CD4-positive, alpha-beta T cell treated with Interleukin-2 at 100 ng/mL for 4 hours (primary cell): ENCODE results near the gene KRT73.

Experiments used
- DNase-seq: peaks from one replicate; pipeline ENCODE4 v3.0.0-alpha.2; 2020; ENCODE audit warnings: low spot score

Gene KRT73

DNA sequence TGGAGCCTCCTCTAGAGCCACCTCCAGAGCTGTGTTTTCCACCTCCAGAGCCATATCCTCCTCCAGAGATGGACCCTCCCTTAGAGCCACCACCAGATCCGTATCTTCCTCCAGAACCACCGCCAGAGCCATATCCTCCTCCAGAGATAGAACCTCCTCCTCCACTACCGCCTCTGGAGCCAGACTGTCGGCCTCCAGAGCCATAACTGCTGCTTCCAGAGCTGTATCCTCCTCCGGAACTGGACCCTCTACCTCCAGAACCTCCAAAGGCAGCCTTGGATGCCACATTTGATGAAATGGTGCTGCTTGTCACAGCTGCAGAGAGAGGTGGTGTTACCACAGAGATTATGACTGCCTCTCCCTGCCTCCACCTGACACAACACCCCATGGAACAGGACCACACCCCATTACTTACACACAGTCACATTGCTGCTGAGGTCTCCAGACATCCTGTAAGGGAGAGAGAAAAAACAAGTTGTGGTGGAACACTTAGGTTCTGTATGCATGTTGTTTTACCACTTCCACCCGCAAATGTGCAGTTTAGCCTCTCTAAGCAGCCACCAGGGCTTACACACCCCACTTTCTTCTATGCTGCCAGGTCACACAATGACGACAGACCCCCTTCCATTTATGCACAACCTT is 26.9 kb upstream of the KRT73 start:
- peak; percentile 48 for DNase-seq

DNA sequence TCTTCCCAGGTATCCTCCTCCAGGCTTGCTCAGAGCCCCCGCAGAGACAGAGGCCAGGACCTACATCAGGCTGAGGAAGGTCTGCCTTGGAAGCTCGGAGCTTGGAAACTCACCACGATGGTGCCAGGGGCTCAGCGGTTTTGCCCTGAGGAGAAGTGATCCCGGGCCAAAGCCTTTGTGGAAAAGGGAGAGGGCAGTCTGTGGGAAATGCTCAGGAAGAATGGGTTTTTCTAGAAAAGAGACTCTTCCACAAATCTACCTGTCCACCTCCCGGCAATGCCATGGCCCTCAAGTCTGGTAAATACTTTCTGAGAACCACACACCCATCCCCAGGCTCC is 25.7 kb upstream of the KRT73 start:
- no peak for DNase-seq

DNA sequence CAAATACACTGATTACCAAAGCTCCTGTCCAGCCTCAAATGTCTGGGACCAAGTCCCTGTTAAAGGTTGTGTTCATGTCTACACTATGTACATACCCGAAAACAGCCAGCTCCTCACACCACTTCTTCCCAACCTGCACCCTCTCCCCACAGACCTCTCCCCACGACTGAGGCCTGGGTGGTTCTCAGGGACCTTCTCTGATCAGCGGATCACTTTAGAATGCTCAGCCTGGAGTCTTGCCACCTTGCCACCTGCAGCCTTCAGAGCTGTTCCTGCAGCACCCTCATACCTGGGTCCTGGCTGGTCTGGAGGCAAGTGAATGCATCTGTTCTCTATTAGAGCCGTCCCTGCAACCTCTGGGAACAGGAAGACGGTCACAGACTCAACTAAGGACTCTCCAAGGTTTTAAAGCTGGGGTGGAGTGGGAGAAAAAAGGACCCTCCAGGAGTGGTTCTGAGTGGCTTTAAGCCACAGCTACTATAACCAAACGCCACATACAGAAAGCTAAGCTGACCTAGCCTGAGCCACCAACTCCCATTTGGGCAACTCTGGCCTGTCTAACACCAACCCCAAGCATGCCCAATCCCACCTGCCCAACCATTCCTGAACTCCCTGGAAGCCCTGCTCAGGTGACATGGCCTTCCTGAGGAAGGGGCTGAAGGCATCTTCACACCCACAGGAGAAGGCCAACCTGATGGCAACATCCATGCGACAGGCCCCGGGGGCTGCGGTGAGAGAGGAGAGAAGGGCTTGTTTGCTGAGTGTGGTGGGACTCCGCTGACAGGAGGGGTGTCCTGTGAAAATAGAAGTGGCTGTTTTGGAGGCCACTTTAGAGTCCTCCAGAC is 25.1 kb upstream of the KRT73 start:
- DNase-seq, result no peak

DNA sequence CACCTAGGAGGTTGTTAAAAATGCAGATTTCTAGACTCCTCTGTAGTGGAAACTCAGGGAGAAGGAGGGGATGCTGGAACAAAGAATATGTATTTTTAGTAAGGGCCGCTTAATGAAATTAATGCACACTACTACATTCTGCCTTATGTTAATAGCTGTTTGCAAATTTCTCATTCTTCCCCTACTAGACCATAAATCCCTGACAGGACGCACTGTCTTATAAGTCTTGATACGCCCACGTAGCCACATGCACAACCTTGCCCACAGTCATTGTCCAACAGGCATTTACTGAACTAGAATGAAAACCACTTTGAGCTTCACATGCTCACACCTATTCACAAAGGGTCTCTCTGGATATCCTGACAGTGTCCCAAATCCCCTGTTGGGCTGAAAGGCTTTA is 23.1 kb upstream of the KRT73 start:
- no peak for DNase-seq

DNA sequence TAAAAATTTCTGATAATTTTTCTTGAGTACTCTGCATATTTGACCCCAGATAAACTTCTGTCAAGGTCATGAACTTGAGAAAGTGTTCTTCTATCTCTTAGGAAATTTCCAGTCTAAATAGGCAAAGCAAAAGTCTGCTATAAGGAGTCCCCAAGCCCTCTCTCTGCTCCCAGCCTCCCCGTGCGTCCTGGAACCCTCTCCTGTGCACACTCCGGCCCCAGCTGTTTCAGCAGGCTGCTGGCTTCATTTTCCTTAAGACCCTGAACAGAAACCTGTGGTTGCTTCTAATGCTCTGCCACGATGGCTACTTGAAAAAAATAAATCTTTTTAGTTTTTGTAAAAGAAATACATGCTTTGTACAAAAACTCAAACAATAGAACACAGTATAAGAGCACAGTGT is 18.9 kb upstream of the KRT73 start:
- DNase-seq, result no peak

DNA sequence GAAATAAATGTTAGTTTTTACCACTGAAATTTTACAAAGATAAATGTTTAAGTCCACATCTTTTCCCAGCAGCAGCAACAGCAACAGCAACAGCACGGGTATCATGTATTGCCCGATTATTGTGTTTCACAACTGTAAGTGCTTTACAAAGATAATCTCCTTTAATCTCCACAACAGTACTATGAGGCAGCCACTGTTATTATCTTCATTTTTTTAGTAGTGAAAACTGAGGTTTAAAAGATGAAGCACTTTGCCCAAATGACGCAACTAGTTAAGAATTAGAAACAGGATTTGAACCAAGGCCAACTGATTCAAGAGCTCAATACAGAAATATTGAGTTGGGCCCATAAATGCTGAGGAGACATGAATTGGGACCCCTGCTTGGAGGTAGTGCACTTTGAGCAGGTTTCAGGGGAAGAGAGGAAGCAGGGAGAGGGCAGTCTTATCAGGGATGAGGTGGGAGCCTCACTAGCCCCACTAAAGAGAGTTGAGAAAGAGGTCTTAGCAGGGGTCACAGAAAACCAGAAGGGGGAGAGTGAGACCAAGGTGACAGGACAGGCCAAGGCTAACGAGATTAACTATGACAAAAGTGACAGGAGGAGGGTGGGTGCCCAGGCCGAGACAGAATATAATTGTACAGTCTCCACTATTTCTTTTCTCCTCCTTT is 18.4 kb upstream of the KRT73 start:
- no peak for DNase-seq

DNA sequence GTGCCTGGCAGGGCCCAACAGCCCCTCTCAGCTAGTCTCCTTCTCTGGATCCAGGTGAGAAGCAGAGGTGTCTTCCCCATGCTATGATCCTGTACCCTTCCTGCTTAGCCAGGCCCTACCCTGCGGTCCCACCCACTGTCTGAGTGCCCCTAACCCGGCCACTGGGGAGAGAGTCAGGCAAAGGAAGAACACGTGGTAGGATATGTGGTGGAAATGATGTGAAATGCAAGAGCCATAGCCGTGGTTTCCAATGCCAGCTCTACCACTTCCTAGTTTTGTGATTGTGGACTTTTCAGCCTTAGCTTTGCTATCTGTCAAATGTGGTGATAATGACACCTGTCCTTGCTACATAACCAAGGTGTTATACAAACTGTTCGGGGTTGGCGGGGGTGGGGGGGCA is 17.8 kb upstream of the KRT73 start:
- DNase-seq, result no peak

DNA sequence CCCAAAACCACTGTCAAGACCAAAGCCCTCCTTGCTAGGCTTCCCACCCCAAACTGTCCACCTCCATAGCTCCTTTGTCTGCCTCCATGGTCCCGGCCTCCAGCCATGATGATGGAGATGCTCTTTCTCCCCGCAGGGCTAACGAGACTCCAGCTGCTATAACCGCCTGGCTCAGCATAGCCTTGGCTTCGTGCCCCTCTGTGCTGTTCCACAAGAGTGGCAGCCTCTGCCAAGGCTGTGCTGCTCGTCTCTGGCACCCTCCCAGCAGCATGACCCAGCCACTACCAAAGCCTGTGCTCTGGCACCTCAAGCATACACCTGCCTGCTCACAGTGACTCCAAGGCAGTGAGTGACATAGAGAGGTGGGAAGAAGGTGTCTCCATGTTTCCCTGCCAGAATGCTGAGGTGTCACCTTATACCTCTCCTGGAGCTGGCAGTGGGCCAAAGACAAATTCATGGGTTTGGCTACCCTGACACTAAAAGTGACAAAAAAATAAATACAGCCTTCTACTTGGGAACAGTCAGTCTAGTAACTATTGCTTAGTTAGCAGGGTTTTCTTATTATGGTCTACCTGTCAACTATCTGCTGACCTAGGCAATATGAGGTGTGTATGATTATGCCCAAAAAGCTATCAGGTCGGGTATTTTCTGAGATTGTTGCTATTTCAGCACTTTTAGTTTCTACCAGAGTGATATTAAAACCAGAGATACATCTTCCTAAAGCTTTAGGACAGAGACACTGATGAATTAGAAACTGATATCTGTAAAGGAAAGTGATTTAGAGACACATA is 16.1 kb upstream of the KRT73 start:
- no peak for DNase-seq

DNA sequence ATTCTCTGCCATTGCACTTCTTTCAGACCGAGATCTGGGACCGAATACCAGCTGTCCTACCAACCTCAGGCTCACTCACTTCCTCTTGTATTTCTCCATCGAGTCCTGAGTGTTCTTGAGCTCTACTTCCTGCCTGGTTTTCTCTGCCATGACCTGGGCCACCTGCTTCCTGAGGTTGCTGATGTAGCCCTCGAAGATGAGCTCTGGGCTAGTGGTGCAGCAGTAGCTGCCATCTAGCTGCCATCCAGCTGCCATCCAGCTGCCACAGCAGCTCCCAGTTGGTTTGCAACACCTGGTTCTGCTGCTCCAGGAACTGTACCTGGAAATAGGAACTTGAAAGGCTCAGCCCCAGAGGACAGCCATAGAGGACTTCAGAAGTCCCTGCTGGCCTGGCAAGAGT is 15.0 kb upstream of the KRT73 start:
- no peak for DNase-seq

DNA sequence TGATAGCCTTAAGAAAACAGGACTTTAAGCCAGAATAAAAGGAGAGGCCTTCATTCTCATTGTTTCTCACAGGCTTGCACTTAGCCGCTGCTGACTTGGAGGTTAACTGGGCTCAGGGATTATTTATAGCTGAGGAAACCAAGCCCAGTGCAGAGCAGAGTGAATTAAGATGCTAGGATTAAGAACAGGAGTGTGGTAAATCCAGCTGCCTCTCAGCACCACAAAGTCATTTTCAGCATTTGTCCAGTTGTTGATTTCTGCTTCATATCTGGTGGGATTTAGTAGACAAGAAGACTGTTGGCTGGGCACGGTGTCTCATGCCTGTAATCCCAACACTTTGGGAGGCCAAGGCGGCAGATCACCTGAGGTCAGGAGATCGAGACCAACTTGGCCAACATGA is 14.3 kb upstream of the KRT73 start:
- no peak for DNase-seq

DNA sequence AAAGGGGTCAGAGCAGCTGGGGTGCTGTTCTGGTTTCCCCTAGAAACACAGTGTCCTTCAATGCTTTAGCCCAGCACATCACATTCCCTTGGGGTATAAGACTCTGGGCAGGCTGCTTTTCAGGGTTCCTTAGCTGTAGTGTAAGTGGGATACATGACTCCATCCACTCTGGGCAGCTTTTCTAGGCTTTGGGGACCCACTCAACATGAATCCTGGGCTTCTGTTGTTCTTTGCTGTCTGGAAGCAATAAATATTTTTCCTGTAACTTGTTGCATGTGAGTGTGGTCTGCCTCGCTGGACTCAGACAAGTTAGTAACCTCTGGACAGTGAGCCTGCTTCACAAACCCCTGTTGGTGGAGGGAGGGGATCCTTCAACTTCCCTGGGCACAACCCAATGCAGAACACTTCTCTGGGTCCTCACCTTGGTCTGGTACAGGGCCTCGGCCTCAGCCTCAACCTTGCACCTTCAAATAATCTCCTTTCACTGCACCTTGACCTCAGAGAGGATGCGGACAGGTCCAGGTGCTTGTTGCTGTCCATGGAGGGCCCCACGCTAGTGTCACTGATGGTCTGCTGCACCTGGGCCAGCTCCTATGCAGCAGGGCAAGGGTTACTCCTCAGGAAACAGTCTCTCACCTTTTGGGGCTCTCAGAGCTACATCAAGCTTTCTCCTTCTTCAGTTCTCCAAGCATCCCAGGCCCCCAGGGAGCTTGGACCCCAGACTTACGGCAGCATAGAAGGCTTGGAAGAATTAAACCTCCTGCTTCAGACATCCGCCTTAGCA is 13.5 kb upstream of the KRT73 start:
- no peak for DNase-seq

DNA sequence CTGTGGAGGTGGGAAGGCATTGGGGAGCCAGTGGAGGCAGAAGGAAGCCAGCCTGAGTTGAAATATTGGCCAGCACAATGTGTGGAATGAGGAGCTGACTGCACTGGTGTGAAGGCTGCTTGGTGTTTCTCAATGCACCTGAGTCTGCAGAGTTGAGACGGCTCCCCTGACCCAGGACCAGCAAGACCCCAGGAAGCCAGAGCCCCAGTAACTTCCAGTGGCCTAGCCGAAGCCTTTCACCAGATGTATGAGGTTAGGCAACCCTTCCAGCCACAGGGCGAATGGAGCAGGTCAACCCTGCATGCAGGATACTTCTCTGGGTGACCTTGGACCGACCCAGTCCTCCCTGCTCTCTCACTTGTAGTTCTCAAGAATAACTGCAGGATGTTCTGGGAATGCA is 12.9 kb upstream of the KRT73 start:
- DNase-seq, result no peak

DNA sequence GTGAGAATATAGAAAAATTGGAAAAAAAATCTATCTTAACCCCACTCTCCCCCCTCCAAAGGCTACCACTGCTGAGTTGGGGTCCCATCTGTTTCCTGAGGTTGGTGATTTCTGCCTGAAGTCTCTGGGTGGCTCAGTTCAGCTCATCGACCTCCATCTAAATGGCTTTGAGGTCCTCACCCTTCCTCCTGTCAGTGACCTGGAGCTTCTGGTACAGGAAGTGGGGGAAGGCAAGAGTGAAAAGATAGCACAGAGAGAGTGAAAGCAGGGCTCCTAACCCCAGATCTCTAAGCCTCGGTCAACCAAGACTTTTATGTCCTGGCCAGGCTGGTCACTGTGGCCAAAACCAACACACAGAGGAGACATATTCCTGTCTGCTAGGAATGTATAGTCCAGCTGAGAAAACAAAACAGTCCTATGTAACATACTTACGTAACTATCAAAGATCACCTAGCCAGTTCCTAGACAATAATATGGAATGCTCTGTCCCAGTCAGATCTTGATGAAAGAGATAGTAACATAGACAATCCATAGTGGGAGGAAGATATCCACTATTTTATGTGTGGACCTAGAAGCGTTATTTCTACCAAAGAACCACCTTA is 12.3 kb upstream of the KRT73 start:
- DNase-seq, result no peak

DNA sequence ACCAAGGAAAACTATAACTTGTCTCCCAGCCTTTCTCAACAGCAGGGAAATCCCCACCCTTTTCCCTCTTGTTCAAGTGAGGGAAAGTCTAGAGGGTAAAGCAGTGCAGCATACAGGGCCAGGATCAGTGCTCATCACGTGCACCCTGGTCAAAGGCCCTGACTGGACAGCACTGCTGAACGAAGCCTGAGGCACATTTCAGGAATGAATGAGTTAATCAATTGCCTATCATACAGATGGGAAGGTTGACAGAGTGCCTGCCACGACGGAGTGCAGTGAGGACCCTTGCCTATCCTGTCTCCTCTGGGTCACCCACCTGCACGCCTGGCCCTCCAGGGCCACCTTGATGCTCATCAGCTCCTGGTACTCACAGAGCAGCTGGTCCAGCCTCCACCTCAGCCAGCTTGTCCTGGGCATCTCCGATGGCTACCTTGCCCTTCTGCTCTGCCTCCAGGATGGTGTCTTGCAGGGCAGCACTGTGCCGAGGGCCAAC is 11.7 kb upstream of the KRT73 start:
- no peak for DNase-seq

DNA sequence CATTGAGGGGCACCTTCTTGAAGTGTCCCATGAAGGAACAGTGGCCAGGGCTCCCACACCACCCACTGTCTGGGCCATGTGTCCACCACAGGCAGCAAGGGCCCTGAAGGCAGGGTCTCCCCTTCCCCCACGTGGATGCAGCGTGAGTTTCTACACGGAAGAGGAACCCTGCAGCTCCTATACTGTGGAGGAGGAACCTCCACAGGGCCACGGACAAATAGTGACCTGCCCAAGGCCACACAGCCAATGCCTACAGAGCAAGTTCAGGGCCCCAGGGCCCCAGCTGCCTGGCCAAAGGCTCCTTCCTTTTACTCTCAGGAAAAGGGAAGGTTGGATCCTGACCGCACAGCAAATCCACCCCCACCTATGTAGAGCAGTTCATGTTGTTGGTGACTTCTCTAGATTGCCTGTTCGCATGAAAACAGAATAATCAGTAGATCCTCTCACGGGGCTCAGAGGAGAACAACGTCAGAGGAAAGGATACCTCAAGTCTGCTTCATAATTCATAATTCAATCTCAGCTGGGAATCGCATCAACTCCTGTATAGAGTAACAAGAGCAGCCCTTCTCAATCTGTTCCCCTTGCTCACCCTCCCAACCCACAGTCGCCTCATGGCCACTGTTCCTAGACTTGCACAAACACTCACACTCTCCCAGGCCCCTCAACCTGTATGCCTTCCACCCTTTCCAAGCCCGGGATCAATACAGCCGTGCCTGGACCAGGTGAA is 11.1 kb upstream of the KRT73 start:
- DNase-seq, result no peak

DNA sequence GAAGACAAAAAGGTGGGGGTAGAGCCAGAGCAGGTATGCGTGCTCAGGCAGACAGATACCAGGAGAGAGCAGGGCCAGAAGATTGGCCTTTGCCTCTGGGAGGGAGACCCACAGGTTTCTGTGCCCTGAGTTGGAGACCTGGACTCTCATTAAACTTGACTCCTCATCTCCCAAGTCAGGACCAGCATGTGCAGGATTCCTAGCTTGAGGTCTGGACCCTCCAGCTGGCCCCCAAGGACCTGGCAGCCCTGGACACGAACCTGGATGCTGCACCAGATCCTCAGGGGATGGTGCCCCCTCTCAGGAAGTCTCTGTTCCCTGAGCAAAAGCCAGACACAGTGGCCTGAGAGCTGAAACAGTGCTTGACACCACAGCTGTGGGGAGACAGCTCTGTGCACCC is 10.5 kb upstream of the KRT73 start:
- DNase-seq, result no peak

DNA sequence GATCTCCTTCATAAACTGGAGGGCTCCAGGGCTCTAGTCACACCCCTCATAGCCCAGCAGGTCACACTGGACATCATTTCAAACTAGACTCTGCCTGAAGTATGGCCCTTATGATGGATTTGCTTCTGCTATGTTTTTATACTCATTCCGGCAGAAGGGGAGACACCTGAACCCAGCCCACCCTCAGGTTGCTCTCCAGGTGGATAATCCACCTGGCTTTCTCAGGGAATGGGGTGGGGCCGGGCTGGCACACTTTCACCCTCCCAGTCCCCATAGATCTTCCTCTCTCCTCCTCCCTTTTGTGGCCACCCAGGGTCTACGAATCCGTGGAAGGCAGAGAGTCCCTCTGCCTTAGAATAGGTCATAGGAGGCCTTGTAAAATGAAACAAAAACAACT is 9.8 kb upstream of the KRT73 start:
- DNase-seq, result no peak

DNA sequence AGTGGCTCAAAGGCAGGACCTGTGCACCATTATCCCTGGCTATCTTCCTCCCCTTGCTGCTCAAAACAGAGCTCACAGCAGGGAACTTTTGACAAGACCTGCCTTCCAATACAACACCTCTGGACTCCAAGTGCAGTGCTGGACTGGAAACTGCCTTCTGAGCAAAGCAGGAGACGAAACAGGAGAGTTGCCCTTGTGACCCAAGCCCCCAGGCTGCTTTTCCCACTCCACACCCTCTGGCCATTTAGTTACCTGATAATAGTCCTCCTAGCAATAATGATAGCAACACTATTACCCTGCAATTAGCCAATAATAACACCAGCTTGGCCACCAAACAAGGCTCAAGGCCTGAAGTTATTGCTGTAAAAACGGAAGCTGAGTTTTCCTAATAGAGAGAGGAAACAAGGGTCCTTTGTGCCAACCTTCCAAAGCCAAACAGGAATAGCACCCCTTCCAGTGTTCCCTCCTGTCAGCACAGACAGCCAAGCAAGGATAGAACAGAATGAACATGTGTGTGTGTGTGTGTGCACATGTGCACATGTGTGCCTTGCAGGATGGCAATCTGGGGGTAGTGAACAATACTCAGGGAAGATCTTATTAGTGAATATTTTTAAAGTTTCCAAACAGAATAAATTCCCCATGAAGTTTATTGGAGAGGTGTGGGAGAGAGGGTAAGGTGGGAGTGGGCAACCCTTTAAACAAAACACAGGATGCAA is 9.2 kb upstream of the KRT73 start:
- no peak for DNase-seq

DNA sequence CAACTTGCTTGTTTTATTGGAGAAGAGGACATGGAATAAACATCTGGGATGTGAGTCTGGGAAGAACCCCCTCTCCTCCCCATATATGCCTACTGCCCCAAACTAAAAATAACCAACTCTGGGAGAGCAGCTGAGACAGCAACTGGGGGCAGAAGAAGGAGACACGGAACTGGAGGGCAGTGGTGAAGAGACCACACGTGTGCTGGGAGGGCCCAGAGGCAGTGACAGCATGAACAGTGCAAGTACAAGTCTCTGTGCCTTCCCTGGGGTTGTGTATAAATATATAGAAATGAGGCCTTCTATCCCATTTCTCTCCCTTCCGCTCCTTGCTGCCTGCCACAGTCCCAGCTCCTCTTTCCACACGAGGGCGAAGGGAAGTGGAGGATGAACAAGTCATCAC is 4.0 kb upstream of the KRT73 start:
- no peak for DNase-seq

DNA sequence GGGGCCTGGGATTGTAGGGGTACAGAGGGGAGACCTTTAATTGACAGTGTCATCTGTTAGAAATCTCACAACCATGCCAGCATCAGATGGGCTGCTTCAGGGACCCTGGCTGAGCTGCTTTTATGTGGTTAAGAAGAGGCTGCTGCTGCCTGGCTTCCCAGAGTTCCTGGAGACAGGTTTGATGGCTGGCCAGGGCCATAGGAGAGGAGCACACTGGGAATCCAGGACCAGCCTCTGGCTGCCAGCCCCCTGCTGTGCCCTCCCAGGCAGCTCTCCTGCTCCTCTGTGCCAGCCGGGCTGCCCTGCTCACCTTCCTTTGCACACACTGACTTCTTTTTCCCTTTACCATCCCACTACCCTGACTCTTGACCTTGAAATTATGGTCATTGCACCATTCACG is 507 bp upstream of the KRT73 start:
- no peak for DNase-seq
